Mesendoderm (in vitro differentiated cells): Measurements from ENCODE around the gene GATB.

Experiments used
- DNase-seq: peaks from one replicate; pipeline ENCODE4 v3.0.0; 2013
- H2AK5ac ChIP-seq: 2 replicates; pipeline ENCODE4 v1.6.1; 2013; ENCODE audit warnings: low read length, inconsistent platforms
- H2BK120ac ChIP-seq: 2 replicates; pipeline ENCODE4 v1.6.1; 2013; ENCODE audit warnings: low read depth, mild to moderate bottlenecking, low read length, moderate library complexity, mixed read lengths
- H2BK15ac ChIP-seq: replicated peaks from 2 replicates; pipeline ENCODE4 v1.6.1; 2013; ENCODE audit warnings: low read depth, mild to moderate bottlenecking, moderate library complexity
- H2BK5ac ChIP-seq: 2 replicates; pipeline ENCODE4 v1.6.1; 2013; ENCODE audit warnings: low read length, inconsistent platforms
- H3K18ac ChIP-seq: 2 replicates; pipeline ENCODE4 v1.6.1; 2013; ENCODE audit warnings: mild to moderate bottlenecking, low read length, mixed read lengths
- H3K23ac ChIP-seq: one replicate; pipeline ENCODE4 v1.6.1; 2013; ENCODE audit warnings: low read length
- H3K27ac ChIP-seq: 2 replicates; pipeline ENCODE4 v1.5.1; 2013; ENCODE audit warnings: low read depth, mild to moderate bottlenecking, inconsistent platforms, low read length, moderate library complexity
- H3K27me3 ChIP-seq: 2 replicates; pipeline ENCODE4 v1.6.1; 2013; ENCODE audit warnings: low read length, control low read depth, mild to moderate bottlenecking, inconsistent platforms; ENCODE audit not compliant: insufficient read depth, poor library complexity
- H3K36me3 ChIP-seq: 2 replicates; pipeline ENCODE4 v1.6.1; 2013; ENCODE audit warnings: low read length, inconsistent platforms; ENCODE audit not compliant: control insufficient read depth, insufficient read depth
- H3K4ac ChIP-seq: one replicate; pipeline ENCODE4 v1.6.1; 2013; ENCODE audit warnings: low read depth, mild to moderate bottlenecking, low read length, moderate library complexity
- H3K4me1 ChIP-seq: 2 replicates; pipeline ENCODE4 v1.6.1; 2013; ENCODE audit warnings: low read depth, low read length, inconsistent platforms; ENCODE audit not compliant: control insufficient read depth
- H3K4me2 ChIP-seq: 2 replicates; pipeline ENCODE4 v1.6.1; 2013; ENCODE audit warnings: low read length
- H3K4me3 ChIP-seq: 2 replicates; pipeline ENCODE4 v1.5.1; 2013; ENCODE audit warnings: mild to moderate bottlenecking, low read length
- H3K56ac ChIP-seq: one replicate; pipeline ENCODE4 v1.6.1; 2013; ENCODE audit warnings: low read length
- H3K79me1 ChIP-seq: 2 replicates; pipeline ENCODE4 v1.6.1; 2013; ENCODE audit warnings: low read length, inconsistent platforms
- H3K79me2 ChIP-seq: 2 replicates; pipeline ENCODE4 v1.6.1; 2013; ENCODE audit warnings: mild to moderate bottlenecking, low read length; ENCODE audit not compliant: control insufficient read depth, insufficient read depth
- H3K9ac ChIP-seq: 2 replicates; pipeline ENCODE4 v1.6.1; 2013; ENCODE audit warnings: low read length, inconsistent platforms
- H4K5ac ChIP-seq: one replicate; pipeline ENCODE4 v1.6.1; 2013; ENCODE audit warnings: low read length
- H4K8ac ChIP-seq: one replicate; pipeline ENCODE4 v1.6.1; 2013; ENCODE audit warnings: low read depth, mild to moderate bottlenecking, control low read depth, low read length, moderate library complexity
- WGBS: extraction: QIAGEN DNeasy Blood & Tissue Kit; methylation state at CpG from one replicate; pipeline ENCODE4 v1.1.7; 2013; ENCODE audit warnings: low lambda C conversion rate, missing lambda C conversion rate; ENCODE audit not compliant: insufficient coverage; ENCODE audit errors: extremely low coverage; 5-methylcytosine and 5-hydroxymethylcytosine counted together

The GATB gene

DNA sequence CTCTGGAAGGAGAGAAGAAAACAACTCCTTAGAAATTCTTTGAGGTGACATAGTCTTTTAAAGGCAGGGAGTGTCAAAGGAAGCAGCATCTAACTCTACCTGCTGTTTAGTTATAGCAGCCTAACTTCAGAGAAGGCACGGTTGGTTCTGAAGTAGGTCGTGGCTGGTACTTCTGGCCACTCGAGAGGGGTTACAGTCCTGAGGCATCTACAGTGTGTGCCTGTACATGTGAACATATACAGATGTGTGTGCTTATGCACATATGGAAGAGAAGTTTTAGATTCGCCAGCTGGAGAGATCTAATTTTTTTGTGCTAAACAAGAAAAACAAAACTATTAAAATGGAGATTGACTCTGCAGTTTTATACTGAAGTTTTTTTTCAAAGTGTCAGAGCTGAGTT, 52.7 kb downstream of the GATB start:
- Histone ChIP-seq H3K27ac (no peak overlapping the region), H2BK15ac (no peak overlapping the region), H3K18ac (no peak overlapping the region), H3K36me3 (no peaks in the 10 kb centered on the region), H4K5ac (no peak overlapping the region), H3K79me1 (no peaks in the 10 kb centered on the region), H3K27me3 (no peaks in the 10 kb centered on the region), H3K4me3 (no peak overlapping the region), H2BK5ac (no peak overlapping the region), H2BK120ac (no peak overlapping the region), H3K4ac (no peak overlapping the region), H3K79me2 (no peaks in the 10 kb centered on the region), H2AK5ac (no peak overlapping the region), H3K56ac (no peak overlapping the region), H3K4me2 (no peak overlapping the region), H4K8ac (no peak overlapping the region), H3K9ac (no peak overlapping the region), H3K23ac (no peak overlapping the region), H3K4me1 (no peaks in the 10 kb centered on the region)
- WGBS = no CpG with 5 or more reads among the region's 4 CpGs
- no peak for DNase-seq

DNA sequence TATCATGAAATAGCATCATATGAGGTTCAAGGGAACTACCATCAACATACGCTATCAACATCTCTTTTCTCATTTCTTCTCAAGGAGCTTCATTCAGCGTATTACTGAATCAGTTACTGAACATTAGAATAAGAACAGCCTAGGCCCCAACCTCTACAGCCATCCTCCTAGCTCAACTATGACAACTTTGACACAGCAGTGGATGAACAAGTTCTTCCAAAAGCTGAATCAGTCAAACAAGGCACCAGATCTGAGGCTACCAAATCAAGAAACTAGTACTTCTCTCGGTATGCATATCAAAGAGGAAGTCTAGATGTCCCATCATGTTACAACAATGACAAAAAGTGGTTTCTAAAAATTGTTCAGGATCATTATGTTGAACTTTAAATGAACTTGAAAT, 57.4 kb downstream of the GATB start:
- H3K79me1 ChIP-seq = no peaks in the 10 kb centered on the region
- WGBS = no CpG with 5 or more reads among the region's 3 CpGs

DNA sequence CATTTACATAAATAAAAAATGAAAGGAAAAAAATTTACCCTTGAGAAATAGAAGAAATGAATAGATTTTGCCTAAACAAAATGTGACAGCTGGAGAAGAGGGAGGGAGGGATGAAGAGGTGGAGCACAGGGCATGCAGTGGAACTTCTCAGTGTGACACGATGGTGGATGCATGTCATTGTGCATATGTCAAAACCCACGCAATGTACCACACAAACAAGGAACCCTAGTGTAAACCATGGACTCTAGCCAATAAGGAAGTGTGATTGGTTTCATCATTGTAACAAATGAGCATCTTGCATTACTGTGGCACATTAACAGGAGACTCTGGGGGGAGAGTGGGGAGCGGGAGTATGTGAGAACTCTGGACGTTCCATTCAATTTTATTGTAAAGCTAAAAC, 58.6 kb downstream of the GATB start:
- Histone ChIP-seq H3K36me3 (no peaks in the 10 kb centered on the region), H3K27me3 (no peaks in the 10 kb centered on the region), H3K9ac (no peak overlapping the region), H3K23ac (no peak overlapping the region), H3K79me1 (no peaks in the 10 kb centered on the region), H4K8ac (no peak overlapping the region), H2AK5ac (no peak overlapping the region), H3K4ac (no peak overlapping the region), H2BK5ac (no peak overlapping the region), H2BK120ac (no peak overlapping the region), H3K4me3 (no peak overlapping the region), H3K27ac (no peak overlapping the region), H3K4me1 (no peaks in the 10 kb centered on the region), H3K56ac (no peak overlapping the region), H3K4me2 (no peak overlapping the region), H3K18ac (no peak overlapping the region), H3K79me2 (no peaks in the 10 kb centered on the region), H4K5ac (no peak overlapping the region), H2BK15ac (no peak overlapping the region)
- WGBS = no CpG with 5 or more reads among the region's 4 CpGs
- no peak for DNase-seq

More for the DNA sequence above, 57.4 kb downstream of the GATB start:
- no peak overlapping the region for H2AK5ac ChIP-seq
- no peaks in the 10 kb centered on the region for H3K79me2 ChIP-seq
- no peak overlapping the region for H3K4me2 ChIP-seq
- H3K4me1 ChIP-seq = no peaks in the 10 kb centered on the region
- H2BK15ac ChIP-seq = no peak overlapping the region
- H3K23ac ChIP-seq = no peak overlapping the region
- no peaks in the 10 kb centered on the region for H3K27me3 ChIP-seq
- H3K4me3 ChIP-seq = no peak overlapping the region
- no peak for DNase-seq
- H3K18ac ChIP-seq = no peak overlapping the region
- no peak overlapping the region for H2BK120ac ChIP-seq
- H3K9ac ChIP-seq = no peak overlapping the region
- H4K5ac ChIP-seq = no peak overlapping the region
- H3K36me3 ChIP-seq = no peaks in the 10 kb centered on the region
- H4K8ac ChIP-seq = no peak overlapping the region
- no peak overlapping the region for H3K56ac ChIP-seq
- no peak overlapping the region for H3K4ac ChIP-seq
- H3K27ac ChIP-seq = no peak overlapping the region
- H2BK5ac ChIP-seq = no peak overlapping the region

DNA sequence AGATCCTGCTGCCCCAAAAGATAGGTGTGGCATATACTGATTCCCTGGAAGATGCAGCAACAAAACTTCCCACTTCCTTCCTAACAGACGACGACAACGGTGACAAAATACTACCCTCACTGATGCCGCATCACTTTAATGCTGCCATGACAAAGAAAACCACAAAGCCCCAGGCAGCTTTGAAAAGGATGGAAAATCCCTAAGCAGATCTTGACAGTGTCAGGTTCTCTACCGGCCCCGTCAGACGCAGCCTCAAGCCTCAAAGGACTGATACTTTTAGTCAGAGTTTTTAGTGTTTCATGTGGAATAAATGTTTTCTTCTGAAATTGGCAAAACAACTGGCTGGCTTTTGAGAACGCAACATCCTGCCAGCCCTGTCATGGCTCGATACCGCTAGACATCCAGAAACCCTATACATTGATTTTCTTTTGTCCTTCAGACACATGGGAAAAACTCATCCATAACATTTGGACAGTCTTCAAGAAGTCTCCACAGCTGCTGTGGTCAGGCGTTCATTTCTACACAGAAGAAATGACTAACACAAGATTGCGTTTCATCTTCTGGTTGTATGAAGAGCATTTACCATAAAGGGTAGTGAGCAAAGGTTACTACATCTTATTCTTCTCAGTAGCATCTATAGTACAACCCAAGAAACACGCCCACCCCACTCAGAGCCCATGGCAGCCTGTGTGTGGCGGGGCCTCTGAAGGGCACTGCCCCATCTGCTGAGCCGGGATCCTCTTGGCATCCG, 60.1 kb downstream of the GATB start:
- Histone ChIP-seq H3K23ac (no peak overlapping the region), H3K4ac (no peak overlapping the region), H3K4me2 (no peak overlapping the region), H3K9ac (no peak overlapping the region), H3K4me3 (no peak overlapping the region), H3K79me1 (no peaks in the 10 kb centered on the region), H3K27ac (no peak overlapping the region), H3K4me1 (no peaks in the 10 kb centered on the region), H3K79me2 (no peaks in the 10 kb centered on the region), H2BK120ac (no peak overlapping the region), H3K27me3 (no peaks in the 10 kb centered on the region), H3K56ac (no peak overlapping the region), H4K5ac (no peak overlapping the region), H2BK5ac (no peak overlapping the region), H2BK15ac (no peak overlapping the region), H3K36me3 (no peaks in the 10 kb centered on the region), H2AK5ac (no peak overlapping the region), H3K18ac (no peak overlapping the region), H4K8ac (no peak overlapping the region)
- no peak for DNase-seq
- WGBS = no CpG with 5 or more reads among the region's 16 CpGs

DNA sequence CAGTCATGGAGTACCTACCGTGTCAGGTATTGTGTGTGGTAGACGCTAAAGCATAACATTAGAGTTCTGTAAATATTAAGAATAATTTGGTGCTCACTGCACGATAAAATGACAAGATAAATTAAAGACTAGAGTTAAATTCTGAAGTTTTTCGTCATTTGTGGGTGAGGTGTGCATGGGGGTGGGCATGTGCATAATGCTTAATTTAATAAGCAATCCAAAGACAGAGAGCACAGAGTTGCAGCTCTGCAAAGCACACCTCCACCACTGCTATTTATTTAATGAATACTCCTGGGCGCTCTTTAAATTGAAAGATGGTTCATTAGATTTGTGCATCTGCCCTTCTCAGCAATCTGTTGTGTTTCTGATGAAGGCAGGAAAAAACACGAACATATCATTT, 62.6 kb downstream of the GATB start:
- Histone ChIP-seq H3K9ac (no peak overlapping the region), H3K56ac (no peak overlapping the region), H3K27ac (no peak overlapping the region), H3K23ac (no peak overlapping the region), H3K4me2 (no peak overlapping the region), H3K18ac (no peak overlapping the region), H3K79me2 (no peaks in the 10 kb centered on the region), H3K36me3 (no peaks in the 10 kb centered on the region), H2BK15ac (no peak overlapping the region), H2BK5ac (no peak overlapping the region), H3K4me1 (no peaks in the 10 kb centered on the region), H4K8ac (no peak overlapping the region), H3K4me3 (no peak overlapping the region), H3K4ac (no peak overlapping the region), H4K5ac (no peak overlapping the region), H3K27me3 (no peaks in the 10 kb centered on the region), H2AK5ac (no peak overlapping the region), H2BK120ac (no peak overlapping the region), H3K79me1 (no peaks in the 10 kb centered on the region)
- no peak for DNase-seq
- no CpG with 5 or more reads among the region's 6 CpGs for WGBS
